HG03280 (cell line): ENCODE measurements around the gene IFNA14.
"Not testable (repeated sequence)": the region's sequence is repeated elsewhere in the genome, so short reads cannot be mapped to it uniquely, and the experiment has no call there.

Source experiments
- ATAC-seq: cut with Tn5 transposase; IDR thresholded peaks from one replicate; pipeline ENCODE4 v1.9.1; 2021; ENCODE audit warnings: mild to moderate bottlenecking, moderate library complexity; ENCODE audit not compliant: unreplicated experiment

Gene IFNA14

GRCh38 chr9:21239911-21240310 lies at the start of gene IFNA14:
IFNA14 (minus strand) TSS chr9:21240005; CDS start chr9:21239935, 70 bp downstream.
- no peak for ATAC-seq

- no peak for ATAC-seq
Measured at GRCh38 chr9:21287280-21287679, 47.5 kb upstream of the IFNA14 start.

DNA sequence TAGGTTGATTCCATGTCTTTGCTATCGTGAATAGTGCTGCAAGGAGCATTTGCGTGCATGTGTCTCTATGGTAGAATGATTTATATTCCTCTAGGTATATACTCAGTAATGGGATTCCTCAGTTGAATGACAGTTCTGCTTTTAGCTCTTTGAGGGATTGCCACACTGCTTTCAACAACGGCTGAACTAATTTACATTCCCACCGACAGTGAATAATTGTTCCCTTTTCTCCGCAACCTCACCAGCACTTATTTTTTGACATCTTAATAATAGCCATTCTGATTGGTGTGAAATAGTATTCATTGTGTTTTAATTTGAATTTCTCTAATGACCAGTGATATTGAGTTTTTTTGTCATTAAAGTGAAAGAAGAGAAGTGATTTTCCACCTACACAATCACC lies 46.9 kb upstream of the IFNA14 start:
- ATAC-seq, result no peak

DNA sequence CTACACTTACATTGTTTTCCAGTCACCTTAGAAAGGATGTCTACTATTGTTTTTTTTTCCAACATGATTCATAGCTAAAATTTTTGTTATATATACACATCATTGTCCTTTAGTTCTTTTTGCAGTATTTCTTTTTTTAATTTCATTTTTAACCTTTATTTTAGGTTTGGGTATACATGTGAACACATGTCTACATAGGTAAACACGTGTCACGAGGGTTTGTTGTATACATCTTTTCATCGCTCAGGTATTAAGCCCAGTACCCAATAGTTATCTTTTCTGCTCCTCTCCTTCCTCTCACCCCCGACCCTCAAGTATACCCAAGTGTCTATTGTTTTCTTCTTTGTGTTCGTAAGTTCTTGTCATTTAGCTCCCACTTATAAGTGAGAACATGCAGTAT lies 46.3 kb upstream of the IFNA14 start:
- no peak for ATAC-seq

GRCh38 chr9:21281275-21281674 lies 41.5 kb upstream of the IFNA14 start:
- ATAC-seq, result no peak

DNA sequence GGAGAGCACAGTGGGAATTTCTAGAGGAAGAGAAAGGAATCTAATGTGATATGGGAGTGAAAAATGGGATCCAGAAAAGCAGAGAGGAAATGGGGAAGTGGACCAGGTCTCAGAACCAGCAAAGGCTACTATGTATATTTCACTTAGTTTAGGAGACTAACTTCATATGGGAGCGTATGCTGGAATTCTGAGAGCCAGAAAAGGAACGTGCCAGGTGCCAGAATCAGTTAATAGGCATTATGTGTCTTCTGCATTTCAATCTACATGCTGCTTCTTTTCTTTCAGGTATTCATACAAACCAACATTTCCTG lies 28.5 kb upstream of the IFNA14 start:
- ATAC-seq, result no peak

DNA sequence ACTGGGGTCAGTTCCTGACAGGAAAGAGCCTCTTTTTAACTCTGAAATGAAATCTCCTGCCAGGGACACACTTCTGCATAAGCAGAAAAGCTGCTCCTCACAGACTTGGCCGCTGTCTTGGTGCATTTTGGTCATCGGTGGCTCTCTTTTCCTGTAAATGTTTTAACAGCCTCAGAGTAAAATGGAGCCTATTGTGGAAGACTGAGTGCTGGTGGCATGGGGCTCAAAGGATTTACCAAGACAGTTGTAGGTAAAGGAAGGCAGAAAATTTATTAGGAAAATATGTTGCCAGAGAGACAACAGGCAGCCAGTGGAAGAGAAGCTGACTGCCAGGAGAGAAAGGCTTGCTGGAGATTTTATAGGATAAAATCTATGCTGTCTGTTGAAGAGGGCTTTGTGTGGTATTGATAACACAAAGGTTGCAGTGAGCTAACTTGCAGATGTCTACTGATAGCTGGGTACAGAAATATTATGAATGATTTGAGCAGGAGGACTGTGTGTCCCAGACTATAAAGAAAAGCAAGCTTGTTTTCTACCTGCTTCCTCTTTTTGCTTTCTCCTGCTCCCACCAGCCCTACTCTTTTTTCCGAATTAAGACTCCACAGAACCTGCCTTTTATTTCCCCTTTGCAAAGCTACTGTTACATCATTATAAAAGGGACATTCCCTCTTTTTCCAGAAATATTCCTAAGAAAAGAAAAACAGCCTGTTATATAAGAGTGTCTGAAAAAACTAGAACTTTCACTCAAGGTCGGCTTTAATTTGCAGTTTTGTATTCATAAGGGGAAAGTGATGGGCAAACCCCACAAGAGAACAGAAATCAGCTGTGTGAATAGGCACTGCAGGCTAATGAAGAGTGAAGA lies 27.9 kb upstream of the IFNA14 start:
- no peak for ATAC-seq

DNA sequence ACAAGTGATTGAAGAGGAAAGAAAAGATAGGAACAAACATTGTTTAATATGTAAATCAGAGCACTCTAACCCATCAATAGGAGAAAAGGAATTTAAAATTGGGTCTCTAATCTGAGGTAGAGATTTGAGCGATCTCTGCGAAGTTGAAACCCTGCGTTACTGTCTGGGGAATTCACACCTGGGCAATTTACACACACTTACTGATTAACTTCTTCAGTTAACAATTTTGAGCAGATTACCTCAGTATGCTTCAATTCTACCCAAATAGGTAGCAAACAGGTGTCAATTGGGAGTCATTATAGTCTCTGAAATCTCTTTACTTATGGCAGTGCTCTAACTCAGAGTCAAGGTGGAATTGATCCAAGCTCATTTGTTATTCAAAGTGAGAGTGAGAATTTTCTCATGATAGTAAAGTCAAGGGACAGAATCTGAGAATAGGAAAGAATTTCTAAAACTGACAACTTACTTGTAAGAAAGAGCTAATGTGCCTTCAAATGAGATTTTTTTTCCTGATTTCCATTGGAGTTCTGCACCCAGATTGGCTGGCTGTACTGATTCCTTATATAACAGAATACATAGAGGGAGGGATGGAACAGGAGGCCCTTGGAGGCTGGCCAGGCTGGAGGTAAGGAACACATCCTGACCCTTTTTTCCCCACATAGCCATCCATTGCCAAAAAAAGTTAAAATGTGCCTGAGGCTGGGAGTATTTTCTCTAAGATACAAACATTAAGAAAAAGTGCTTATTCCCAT lies 27.1 kb upstream of the IFNA14 start:
- no peak for ATAC-seq

- no peak for ATAC-seq
Measured at GRCh38 chr9:21265421-21266189, 25.8 kb upstream of the IFNA14 start.

- no peak for ATAC-seq
Measured at GRCh38 chr9:21255538-21256212, 15.9 kb upstream of the IFNA14 start.

DNA sequence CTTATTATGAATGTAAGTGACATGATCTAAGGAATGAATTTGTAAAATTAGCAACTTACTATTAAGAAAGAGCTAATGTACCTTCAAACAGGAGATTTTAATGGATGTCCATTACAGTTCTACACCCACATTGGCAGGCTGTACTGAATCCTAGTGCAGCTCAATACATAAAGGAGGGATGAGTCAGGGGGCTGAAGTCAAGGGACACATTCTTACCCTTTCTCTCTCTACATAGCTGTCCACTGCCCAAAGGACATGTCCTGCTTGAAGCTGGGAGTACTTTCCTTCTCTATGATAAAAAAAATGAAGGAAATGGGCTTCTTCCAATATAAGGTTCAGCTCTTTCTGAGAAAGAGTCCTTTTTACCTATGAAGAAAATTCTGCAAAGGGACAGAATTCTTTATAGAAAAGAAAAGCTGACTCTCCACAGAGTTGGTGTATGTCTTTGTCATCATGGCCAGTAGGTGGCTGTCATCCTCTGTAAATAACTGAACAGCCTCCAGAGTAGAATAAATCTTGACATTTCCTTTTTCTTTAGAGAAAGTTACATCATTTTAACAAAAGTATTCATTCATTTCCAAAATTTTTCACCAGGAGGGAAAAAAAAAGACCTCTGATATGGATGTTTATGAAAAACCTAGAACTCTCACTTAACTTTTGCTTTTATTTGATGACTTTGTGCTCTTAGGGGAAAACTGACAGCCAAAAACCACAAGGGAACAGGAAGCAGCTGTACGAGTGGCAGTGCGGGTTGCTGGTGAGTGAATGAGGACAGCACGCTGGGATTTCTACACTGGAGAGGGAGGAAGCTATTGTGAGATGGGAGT lies 13.1 kb upstream of the IFNA14 start:
- ATAC-seq, result peak; percentile 83

DNA sequence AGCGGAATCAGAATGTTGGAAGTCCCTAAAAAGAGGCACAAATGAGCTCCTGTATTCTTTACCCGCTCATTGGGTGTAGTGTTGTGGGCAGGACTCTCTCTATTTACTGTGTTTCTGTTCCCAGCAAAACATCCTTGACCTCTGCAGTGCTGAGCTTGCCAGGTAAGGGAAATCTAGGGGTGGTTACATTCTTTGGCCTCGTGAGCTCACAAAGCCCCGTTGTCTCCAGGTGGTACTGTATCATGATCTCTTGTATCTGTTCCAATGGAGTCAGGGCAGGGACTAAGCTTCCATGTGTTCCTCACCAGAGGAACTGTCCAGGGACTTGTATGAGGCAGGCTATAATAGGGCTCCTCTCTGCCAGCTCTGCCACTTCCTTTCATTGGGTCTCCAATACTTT lies 11.8 kb upstream of the IFNA14 start:
- no peak for ATAC-seq

DNA sequence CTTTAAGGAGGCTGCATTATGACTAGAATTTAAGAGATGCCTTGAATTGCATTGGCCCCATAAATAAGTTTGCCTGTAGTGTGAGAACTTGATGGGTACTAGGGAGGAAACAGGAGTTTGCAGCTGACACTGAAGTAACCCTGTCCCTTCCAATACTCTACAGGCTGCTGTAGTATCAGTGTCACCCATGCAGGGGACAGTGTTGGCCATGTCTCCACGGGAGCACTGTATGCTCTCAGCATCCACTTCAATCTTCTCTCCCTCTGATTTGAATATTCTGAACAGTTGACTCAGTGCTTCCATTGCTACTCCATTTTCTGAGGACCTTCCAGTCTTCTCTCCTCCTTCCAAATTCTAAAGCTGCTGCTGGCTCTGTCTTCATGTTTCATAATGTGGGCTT lies 11.4 kb upstream of the IFNA14 start:
- no peak for ATAC-seq

DNA sequence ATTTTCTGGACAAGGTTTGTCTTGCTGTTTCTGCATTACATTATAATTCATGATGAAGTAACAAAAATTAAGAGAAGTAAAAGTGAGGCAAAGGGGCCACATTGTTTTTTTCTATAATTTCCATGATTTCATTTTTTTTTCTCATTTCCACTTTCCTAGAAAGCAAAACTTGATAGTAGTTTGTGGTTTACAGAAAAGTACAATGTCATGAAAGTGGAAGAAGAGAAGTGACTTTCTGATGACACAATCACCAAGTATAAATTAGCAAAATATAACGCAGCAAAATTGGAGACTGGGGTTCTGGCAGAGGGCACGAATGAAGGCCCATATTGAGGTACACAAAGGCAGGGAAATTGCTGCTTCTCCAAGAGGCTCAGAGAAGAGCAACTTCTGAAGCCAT lies 5.0 kb upstream of the IFNA14 start:
- no peak for ATAC-seq

DNA sequence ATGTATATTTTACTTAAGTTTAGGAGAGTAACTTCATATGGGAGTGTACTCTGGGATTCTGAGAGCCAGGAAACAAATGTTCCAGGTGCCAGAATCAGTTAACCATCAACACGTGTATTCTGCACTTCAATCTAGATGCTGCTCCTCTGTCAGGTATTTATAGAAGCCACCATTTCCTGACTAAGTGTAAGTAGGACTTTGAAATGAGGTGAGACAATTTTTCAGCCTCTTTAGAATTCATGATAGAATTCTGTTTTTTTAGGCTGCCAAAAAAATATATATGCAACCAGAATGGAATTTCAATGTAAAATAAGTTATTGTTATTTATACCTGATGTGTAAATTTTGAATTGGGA lies 3.5 kb downstream of the IFNA14 start:
- not testable (repeated sequence) for ATAC-seq

GRCh38 chr9:21235468-21236359 lies 4.1 kb downstream of the IFNA14 start:
- peak; percentile 72 for ATAC-seq

DNA sequence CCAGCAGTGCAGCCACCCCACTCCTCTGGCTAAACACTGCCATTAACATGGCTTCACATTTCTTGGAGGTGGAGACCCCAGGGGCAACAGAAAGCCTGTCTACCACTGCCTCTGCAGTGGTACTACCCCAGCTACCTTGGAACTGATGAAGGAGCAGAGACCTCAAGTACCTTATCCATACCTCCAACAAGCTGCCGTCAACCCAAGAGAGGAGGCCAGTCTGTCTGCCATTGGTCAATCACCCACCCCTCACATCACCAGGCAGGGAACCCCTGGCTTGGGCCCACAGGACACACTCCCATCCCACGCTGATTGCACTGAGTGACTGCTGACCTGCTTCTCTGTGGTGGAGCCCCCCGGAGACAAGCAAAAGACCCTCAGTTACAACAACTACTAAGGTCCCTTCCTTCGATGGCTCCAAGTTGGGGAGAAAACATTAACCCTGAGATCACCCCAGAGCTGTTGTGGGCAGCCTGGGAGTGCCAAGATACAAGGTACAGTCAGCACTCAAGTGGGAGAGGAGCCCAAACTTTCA lies 5.6 kb downstream of the IFNA14 start:
- ATAC-seq, result no peak

- ATAC-seq, result no peak
Measured at GRCh38 chr9:21233258-21233657, 6.5 kb downstream of the IFNA14 start.

- ATAC-seq, result no peak
Measured at GRCh38 chr9:21228122-21228521, 11.7 kb downstream of the IFNA14 start, which contains the start of gene IFNA17. IFNA17 (minus strand) TSS chr9:21228222; CDS start chr9:21228173, 49 bp downstream.
